NCI-H2029 treated with DMSO at 0.1 percent for 48 hours (cell line): Measurements from ENCODE around the gene FHDC1.

ENCODE experiments used
- DNase-seq: peaks from one replicate; lab custom pipeline; 2025; lab: John Stamatoyannopoulos, UW

The FHDC1 gene

GRCh38 chr4:152935143-152935542 is 980 bp upstream of the FHDC1 start:
- no peak for DNase-seq

DNA sequence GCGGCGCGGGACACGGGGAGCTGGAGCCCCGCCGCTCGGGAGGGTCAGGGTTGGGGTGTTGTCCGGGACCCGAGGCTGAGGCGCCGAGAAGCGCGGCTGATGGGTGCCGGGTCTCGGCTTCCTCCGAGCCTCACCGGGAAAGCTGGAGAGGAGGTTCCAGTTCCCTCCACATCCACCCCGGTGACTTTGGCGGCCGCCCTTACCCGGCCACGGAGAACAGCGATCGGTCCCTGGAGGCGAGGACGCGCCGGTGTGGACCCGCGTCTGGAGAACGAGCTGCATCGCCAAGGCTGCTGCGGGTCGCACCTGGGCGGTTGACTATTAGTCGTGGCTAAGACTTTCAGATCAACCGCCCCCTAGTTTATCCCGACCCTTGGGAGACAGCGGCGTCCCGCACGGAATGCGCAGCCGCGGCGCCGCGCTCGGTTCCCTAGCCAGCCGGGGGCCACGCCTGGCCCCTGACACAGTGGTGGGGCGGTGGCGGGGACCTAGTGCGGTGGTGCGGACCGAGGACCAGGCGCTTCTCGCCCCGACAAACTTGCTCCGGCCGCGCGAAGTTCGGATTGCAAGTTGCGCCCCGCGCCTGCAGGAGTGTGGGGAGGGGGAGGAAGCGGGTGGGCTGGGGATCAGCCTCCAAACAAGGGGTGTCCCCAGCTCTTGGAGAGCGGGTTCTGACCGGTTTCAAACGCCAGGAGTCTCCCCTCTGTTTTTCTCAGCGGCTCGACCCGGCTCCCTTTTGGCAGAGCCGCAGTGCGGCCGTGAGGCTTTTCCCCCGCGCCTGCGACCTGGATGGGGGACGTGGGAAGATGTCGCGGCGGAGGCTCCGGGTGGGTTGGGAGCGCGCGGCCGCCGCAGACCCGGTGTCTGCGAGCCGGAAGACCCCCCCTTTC is 568 bp downstream of the FHDC1 start:
- no peak for DNase-seq

DNA sequence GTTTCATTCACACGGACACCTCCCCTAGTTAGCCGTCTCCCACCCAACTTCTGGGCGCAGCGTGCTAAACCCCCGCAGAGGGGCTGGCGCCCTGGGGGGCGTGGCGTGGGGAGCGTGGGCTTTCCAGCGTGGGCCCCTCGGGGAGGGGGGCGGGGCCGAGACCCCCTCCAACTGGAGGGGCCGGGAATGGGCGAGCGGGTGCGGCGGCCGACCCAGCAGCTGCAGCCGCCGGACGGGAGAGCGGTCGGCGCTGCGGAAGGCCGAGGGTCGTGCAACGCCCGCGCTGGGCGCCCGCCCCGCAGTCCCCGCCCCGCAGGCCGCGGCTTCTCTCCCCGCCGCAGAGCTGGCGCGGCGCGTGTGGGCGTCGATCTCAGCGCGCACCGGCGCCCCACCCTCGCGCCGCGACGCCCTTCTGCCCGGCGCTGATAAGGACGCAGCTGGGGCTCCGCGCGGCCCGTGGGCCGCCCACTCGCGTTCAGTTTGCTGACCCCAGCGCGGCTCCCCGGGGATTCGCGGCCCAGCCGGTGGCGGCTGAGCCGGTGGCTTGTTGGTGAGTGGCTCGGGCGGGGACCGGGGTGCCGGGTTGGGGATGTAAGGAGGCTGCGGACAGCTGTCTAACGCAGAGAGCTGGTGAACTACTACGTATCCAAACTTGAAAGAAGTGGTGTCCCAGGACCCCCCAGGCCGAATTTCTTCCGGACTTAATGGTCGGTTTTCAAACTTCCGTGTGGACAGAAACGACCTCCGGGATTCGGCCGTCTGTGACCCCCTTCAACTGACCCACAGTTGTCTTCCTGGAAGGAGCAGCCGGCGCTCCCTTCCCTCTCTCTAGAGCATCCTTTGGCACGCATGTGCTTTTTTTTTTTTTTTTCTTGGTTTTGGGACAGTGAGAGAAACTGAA is 1.5 kb downstream of the FHDC1 start:
- DNase-seq: no peak

- peak; percentile 58 for DNase-seq
Measured at GRCh38 chr4:152938237-152938947, 2.3 kb downstream of the FHDC1 start.

GRCh38 chr4:152939621-152940020 is 3.5 kb downstream of the FHDC1 start:
- no peak for DNase-seq

DNA sequence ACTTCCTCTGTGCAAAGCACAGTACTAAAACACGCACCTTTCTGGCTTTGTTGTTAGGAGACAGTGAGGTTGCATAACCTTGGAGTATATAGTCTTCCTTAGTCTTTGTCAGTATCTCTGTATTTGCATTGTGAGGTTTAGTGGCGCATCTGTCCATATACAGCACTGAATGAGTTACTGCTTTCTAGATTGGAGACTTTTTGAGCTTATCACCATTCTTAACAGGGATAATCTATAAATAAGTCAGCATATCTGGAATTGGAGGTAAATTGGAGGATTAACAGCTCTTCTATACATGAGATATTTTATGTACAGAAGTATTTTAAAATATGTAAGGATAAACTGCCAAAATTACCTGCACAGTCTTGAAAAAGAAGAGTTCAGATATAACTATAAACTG is 4.3 kb downstream of the FHDC1 start:
- no peak for DNase-seq

- no peak for DNase-seq
Measured at GRCh38 chr4:152941411-152941810, 5.3 kb downstream of the FHDC1 start.

GRCh38 chr4:152942346-152942745 is 6.2 kb downstream of the FHDC1 start:
- DNase-seq: no peak

DNA sequence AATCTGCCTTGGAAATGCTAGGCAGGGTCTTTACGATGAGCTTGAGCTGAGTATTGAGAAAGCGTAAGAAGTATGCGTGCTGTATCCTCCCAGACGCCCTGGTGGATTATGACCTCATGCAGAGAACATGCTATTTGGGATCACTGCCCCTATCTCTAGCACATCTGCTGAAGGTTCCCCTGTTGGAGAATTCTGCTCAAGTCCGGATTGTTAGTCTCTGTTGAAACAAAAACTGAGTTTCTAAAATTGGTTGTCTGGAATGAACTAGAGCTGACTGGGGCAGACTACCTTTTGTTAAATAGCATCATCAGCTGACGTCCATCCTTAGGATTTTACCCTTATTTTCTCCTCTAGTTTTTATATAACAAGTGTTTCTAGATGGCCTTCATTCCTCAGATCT is 7.5 kb downstream of the FHDC1 start:
- no peak for DNase-seq

GRCh38 chr4:152944666-152945320 is 8.7 kb downstream of the FHDC1 start:
- no peak for DNase-seq

GRCh38 chr4:152945639-152946038 is 9.5 kb downstream of the FHDC1 start:
- no peak for DNase-seq

DNA sequence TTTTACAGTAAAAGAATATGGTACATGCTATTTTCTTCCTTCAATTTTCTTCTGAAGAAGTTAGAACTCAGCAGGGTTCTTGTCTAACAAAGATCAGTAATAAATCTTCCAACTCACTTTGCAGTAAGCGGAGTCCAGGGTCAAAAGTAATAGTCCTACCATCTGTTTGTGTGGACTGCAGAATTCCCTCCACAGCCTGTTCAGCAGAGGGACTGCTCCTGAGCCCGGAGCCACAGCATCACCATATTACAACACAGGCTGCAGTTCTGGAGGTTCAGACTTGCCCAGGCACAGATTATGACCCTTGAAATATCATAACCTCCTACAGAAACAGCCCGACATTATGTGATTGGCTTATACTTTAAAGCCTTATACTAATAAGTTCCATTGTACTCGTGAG is 10.3 kb downstream of the FHDC1 start:
- no peak for DNase-seq

DNA sequence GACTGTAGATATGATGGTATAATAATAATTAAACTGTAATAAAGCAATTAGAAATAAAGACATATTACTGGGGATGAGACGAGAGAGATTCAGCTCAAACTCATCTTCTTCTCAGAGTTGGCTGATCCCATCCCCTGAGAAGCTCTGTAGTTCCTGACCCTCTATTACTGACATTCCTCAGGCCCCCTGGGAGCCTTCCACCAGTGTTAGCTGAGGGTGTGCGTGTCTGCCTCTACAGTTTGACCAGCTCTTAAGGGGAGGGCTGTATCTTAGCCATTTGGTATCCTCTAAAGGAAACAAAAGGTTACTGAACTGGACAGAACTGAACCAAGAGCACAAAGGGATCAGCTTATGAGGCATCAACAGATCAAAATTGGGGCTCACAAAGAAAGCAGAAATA is 11.2 kb downstream of the FHDC1 start:
- no peak for DNase-seq

- DNase-seq: no peak
Measured at GRCh38 chr4:152949930-152950329, 13.8 kb downstream of the FHDC1 start.

- no peak for DNase-seq
Measured at GRCh38 chr4:152950402-152951274, 14.5 kb downstream of the FHDC1 start.

- no peak for DNase-seq
Measured at GRCh38 chr4:152951348-152951747, 15.2 kb downstream of the FHDC1 start.

GRCh38 chr4:152953514-152953913 is 17.4 kb downstream of the FHDC1 start:
- no peak for DNase-seq

DNA sequence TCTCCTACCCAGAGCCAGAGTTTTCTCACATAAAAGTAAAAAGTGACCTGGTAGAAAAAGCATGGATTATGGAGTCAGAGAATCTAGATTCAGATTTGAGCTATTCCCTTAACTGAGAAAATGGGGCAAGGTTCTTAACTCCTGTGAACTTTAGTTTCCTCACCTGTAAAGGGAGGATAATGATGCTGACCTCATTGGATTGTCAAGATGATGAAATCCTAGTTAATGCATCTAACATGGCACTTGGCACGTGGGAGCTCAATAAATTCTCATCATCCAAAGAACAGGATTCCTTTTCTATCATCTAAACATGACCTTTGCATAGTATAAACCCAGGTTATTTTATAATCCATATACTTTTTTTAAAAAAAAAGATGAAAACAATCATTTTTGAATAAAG is 18.6 kb downstream of the FHDC1 start:
- no peak for DNase-seq

GRCh38 chr4:152956147-152956546 is 20.0 kb downstream of the FHDC1 start:
- no peak for DNase-seq

DNA sequence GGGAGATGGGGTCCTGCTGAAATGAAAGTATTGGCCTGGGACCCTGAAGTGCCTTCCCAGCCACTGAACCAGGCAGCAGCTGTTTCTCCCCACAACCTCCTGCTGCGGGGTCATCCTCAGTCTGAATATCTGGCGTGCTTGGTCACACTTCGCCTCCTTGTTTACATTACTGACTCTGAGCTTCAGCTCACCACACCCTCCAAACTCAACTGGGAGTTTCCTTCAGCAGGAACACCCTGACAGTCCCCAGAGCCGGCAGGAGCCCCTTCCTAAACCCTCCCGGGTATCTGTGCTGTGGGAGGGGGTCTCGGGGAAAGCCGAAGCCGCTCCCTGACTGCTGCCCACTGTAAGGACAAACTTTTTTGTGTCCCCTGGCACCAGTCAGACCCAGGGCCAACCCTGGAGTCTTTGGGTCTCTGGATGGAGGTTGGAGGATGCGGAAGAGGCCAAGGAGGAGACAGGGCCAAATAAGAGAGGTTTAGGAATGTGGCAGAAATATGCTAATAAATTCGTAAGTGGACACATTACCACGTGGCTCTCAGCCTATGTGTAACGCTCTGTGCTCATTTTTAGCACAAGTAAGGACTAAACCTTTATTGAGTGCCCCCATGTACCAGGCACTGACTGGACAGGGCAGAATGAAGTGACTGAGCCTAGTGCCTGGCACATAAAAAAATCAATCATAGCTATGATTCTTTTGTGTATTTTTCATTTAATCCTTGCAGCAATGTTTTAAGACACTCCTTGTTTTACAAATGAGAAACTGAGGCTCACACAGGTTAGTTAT is 20.7 kb downstream of the FHDC1 start:
- no peak for DNase-seq
